ENCODE data around the gene CKS2. TPM values are rescaled to one million over a fixed set of nuclear protein-coding genes. Genes with fewer than 3 reads are reported as not detected.
"Not testable (repeated sequence)": the region's sequence is repeated elsewhere in the genome, so short reads cannot be mapped to it uniquely, and the experiment has no call there.

CKS2 gene
- total and polyA plus RNA-seq, 4 donors = 17.4 to 113 (median 37.9) TPM

- Histone ChIP-seq H3K4me3 (no peak overlapping the region), H3K9me3 (ENCODE audit: control insufficient read depth in 4 of 4, insufficient read depth in 3 of 4, low read length in 3 of 4) (no peaks in the 10 kb centered on the region), H3K9ac (ENCODE audit: insufficient read depth in 1 of 2, low read length in 2 of 2) (no peak overlapping the region), H3K4me1 (ENCODE audit: control insufficient read depth in 5 of 5, insufficient read depth in 5 of 5, low read length in 5 of 5) (no peaks in the 10 kb centered on the region), H3K36me3 (ENCODE audit: control insufficient read depth in 4 of 4, insufficient read depth in 4 of 4, low read length in 4 of 4) (peaks cover 34 to 57% (median 44%) of the 10 kb centered on the region in 4 donors), H3K27me3 (ENCODE audit: control insufficient read depth in 3 of 3, insufficient read depth in 3 of 3, low read length in 2 of 3) (no peaks in the 10 kb centered on the region), H3K27ac (ENCODE audit: low read depth in 1 of 2, low read length in 1 of 2) (no peak overlapping the region)
- 98% methylated on average over 6 of the region's 6 CpGs for WGBS, 2 donors
- TF ChIP-seq, protein P1, sequence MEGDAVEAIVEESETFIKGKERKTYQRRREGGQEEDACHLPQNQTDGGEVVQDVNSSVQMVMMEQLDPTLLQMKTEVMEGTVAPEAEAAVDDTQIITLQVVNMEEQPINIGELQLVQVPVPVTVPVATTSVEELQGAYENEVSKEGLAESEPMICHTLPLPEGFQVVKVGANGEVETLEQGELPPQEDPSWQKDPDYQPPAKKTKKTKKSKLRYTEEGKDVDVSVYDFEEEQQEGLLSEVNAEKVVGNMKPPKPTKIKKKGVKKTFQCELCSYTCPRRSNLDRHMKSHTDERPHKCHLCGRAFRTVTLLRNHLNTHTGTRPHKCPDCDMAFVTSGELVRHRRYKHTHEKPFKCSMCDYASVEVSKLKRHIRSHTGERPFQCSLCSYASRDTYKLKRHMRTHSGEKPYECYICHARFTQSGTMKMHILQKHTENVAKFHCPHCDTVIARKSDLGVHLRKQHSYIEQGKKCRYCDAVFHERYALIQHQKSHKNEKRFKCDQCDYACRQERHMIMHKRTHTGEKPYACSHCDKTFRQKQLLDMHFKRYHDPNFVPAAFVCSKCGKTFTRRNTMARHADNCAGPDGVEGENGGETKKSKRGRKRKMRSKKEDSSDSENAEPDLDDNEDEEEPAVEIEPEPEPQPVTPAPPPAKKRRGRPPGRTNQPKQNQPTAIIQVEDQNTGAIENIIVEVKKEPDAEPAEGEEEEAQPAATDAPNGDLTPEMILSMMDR (IDR thresholded peaks at IDR 0.05; ENCODE audit: control extremely low read depth, extremely low read depth) = no peak
- ATAC-seq (ENCODE audit: insufficient read depth, low FRiP score) (no peak), DNase-seq (no peak)
Observed at GRCh38 chr9:89342213-89342612, 31.2 kb downstream of the CKS2 start.

DNA sequence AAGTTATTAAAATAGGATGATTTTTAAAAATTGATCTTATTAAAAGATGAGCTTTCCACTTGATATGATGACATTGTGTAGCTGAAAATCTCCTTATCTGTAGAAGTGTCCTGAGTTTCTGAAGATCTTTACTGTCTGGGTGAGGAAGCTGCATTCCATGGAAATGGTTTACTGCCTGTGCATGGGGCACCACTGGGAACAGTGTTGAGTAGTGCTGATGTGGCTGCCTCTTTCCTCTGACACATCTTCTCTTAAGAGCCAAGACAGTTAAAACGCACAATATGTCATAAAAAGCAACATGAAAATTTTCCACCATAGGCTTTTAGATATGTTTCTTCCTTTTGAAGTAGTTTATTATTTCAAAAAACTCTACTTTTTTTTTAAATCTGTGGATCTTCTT lies 32.0 kb downstream of the CKS2 start:
- Histone ChIP-seq H3K9ac (ENCODE audit: insufficient read depth in 1 of 2, low read length in 2 of 2) (no peak overlapping the region), H3K9me3 (ENCODE audit: control insufficient read depth in 4 of 4, insufficient read depth in 3 of 4, low read length in 3 of 4) (no peaks in the 10 kb centered on the region), H3K27ac (ENCODE audit: low read depth in 1 of 2, low read length in 1 of 2) (no peak overlapping the region), H3K36me3 (ENCODE audit: control insufficient read depth in 4 of 4, insufficient read depth in 4 of 4, low read length in 4 of 4) (peaks cover 33 to 53% (median 41%) of the 10 kb centered on the region in 4 donors), H3K4me3 (no peak overlapping the region), H3K27me3 (ENCODE audit: control insufficient read depth in 3 of 3, insufficient read depth in 3 of 3, low read length in 2 of 3) (no peaks in the 10 kb centered on the region), H3K4me1 (ENCODE audit: control insufficient read depth in 5 of 5, insufficient read depth in 5 of 5, low read length in 5 of 5) (no peaks in the 10 kb centered on the region)
- TF ChIP-seq, protein P1 (IDR thresholded peaks at IDR 0.05; ENCODE audit: control extremely low read depth, extremely low read depth) = no peak
- ATAC-seq (ENCODE audit: insufficient read depth, low FRiP score) (no peak), DNase-seq (no peak)
- WGBS, 2 donors = 94 to 97% methylated on average over 1 of the region's 1 CpG

GRCh38 chr9:89343812-89344211 lies 32.8 kb downstream of the CKS2 start:
- H3K9me3 ChIP-seq (ENCODE audit: control insufficient read depth in 4 of 4, insufficient read depth in 3 of 4, low read length in 3 of 4); H3K27ac ChIP-seq (ENCODE audit: low read depth in 1 of 2, low read length in 1 of 2); H3K9ac ChIP-seq (ENCODE audit: insufficient read depth in 1 of 2, low read length in 2 of 2); H3K4me1 ChIP-seq (ENCODE audit: control insufficient read depth in 5 of 5, insufficient read depth in 5 of 5, low read length in 5 of 5); H3K4me3 ChIP-seq; DNase-seq; ATAC-seq (ENCODE audit: insufficient read depth, low FRiP score); H3K27me3 ChIP-seq (ENCODE audit: control insufficient read depth in 3 of 3, insufficient read depth in 3 of 3, low read length in 2 of 3): not testable (repeated sequence)
- WGBS, 2 donors = 86 to 95% methylated on average over 7 of the region's 7 CpGs
- H3K36me3 ChIP-seq (ENCODE audit: control insufficient read depth in 4 of 4, insufficient read depth in 4 of 4, low read length in 4 of 4) = peaks cover 39 to 54% (median 46%) of the 10 kb centered on the region in 4 donors

GRCh38 chr9:89345476-89345875 lies 34.5 kb downstream of the CKS2 start:
- 93 to 95% methylated on average over 5 of the region's 5 CpGs for WGBS, 2 donors
- TF ChIP-seq, protein P1 (IDR thresholded peaks at IDR 0.05; ENCODE audit: control extremely low read depth, extremely low read depth) = no peak
- no peaks in the 10 kb centered on the region for H3K9me3 ChIP-seq (ENCODE audit: control insufficient read depth in 4 of 4, insufficient read depth in 3 of 4, low read length in 3 of 4)

More at GRCh38 chr9:89345476-89345875, 34.5 kb downstream of the CKS2 start:
- H3K4me3 ChIP-seq = no peak overlapping the region
- H3K27ac ChIP-seq (ENCODE audit: low read depth in 1 of 2, low read length in 1 of 2) = no peak overlapping the region
- no peaks in the 10 kb centered on the region for H3K4me1 ChIP-seq (ENCODE audit: control insufficient read depth in 5 of 5, insufficient read depth in 5 of 5, low read length in 5 of 5)
- DNase-seq = no peak
- H3K27me3 ChIP-seq (ENCODE audit: control insufficient read depth in 3 of 3, insufficient read depth in 3 of 3, low read length in 2 of 3) = no peaks in the 10 kb centered on the region
- no peak for ATAC-seq (ENCODE audit: insufficient read depth, low FRiP score)
- peaks cover 28 to 64% (median 49%) of the 10 kb centered on the region in 4 donors for H3K36me3 ChIP-seq (ENCODE audit: control insufficient read depth in 4 of 4, insufficient read depth in 4 of 4, low read length in 4 of 4)
- H3K9ac ChIP-seq (ENCODE audit: insufficient read depth in 1 of 2, low read length in 2 of 2) = no peak overlapping the region
